GM12865 (cell line): ENCODE data around the gene CAMK4.

Source experiments
- DNase-seq: peaks from one replicate; pipeline ENCODE4 v3.0.0; 2010; ENCODE audit warnings: low read depth
- H3K4me3 ChIP-seq: 2 replicates; pipeline ENCODE4 v1.5.1; 2011; ENCODE audit warnings: mild to moderate bottlenecking, low read depth, low read length, control low read depth
- CTCF ChIP-seq: IDR thresholded peaks from 2 replicates; pipeline ENCODE4 v1.5.1; 2011; ENCODE audit warnings: low read length, control low read depth, low read depth, inconsistent platforms; ENCODE audit not compliant: insufficient read depth; ENCODE audit errors: missing control alignments

The CAMK4 gene

GRCh38 chr5:111262815-111263214 lies 38.6 kb downstream of the CAMK4 start:
- H3K4me3 ChIP-seq, result no peak overlapping the region
- DNase-seq, result no peak
- no peak for TF ChIP-seq CTCF

GRCh38 chr5:111266491-111266890 lies 42.3 kb downstream of the CAMK4 start:
- DNase-seq, result no peak
- no peak overlapping the region for H3K4me3 ChIP-seq
- no peak for TF ChIP-seq CTCF

- H3K4me3 ChIP-seq, result no peak overlapping the region
- DNase-seq, result no peak
- no peak for TF ChIP-seq CTCF
Measured at GRCh38 chr5:111268300-111268699, 44.1 kb downstream of the CAMK4 start.

- DNase-seq, result no peak
- H3K4me3 ChIP-seq, result no peak overlapping the region
- no peak for TF ChIP-seq CTCF
Measured at GRCh38 chr5:111271885-111272284, 47.7 kb downstream of the CAMK4 start.

- TF ChIP-seq CTCF, result no peak
- H3K4me3 ChIP-seq, result no peak overlapping the region
- DNase-seq, result no peak
Measured at GRCh38 chr5:111277061-111277460, 52.9 kb downstream of the CAMK4 start.

- peak; percentile 68 for TF ChIP-seq CTCF
- H3K4me3 ChIP-seq, result no peak overlapping the region
- DNase-seq, result peak; percentile 78
Measured at GRCh38 chr5:111278858-111279504, 54.8 kb downstream of the CAMK4 start.
